ENCODE measurements around the gene WNT7B. TPM values are rescaled to one million over a fixed set of nuclear protein-coding genes. Genes with fewer than 3 reads are reported as not detected.

WNT7B gene
- total RNA-seq, 1 experiment from 2014 or later = 0.33 TPM

GRCh38 chr22:45934659-45935341 is 42.2 kb downstream of the WNT7B start (continued):
- TF ChIP-seq GRHL2 (CRISPR knock-in tag; IDR thresholded peaks at IDR 0.05; ENCODE audit: insufficient replicate concordance, severe bottlenecking) (no peak), MYBL2 (CRISPR knock-in tag; IDR thresholded peaks at IDR 0.05) (no peak)

GRCh38 chr22:45934168-45934564 is 42.8 kb downstream of the WNT7B start:
- no peak for ATAC-seq
- no peak overlapping the region; the same call in 1 of the 2 replicates for H3K27ac Mint-ChIP-seq
- no peaks in the 10 kb centered on the region for H3K36me3 Mint-ChIP-seq
- CTCF ChIA-PET = no interaction called here
- POLR2A ChIA-PET = no interaction called here
- H3K4me1 Mint-ChIP-seq = no peaks in the 10 kb centered on the region
- no peaks in the 10 kb centered on the region for H3K27me3 Mint-ChIP-seq (ENCODE audit: low read depth)
- no peak for TF ChIP-seq RORB (CRISPR knock-in tag; IDR thresholded peaks at IDR 0.05)
- no peak for TF ChIP-seq ZNF416 (CRISPR knock-in tag; IDR thresholded peaks at IDR 0.05)
- TF ChIP-seq ZBTB43 (CRISPR knock-in tag; IDR thresholded peaks at IDR 0.05) = no peak
- no peak for TF ChIP-seq ZNF263 (CRISPR knock-in tag; IDR thresholded peaks at IDR 0.05; ENCODE audit: low read depth)
- no peak for TF ChIP-seq SMAD4 (CRISPR knock-in tag; IDR thresholded peaks at IDR 0.05)
- no peak for TF ChIP-seq EMX1 (CRISPR knock-in tag; IDR thresholded peaks at IDR 0.05)
- TF ChIP-seq TEAD4 (CRISPR knock-in tag; IDR thresholded peaks at IDR 0.05) = no peak
- no peak for TF ChIP-seq SP1 (CRISPR knock-in tag; conservative IDR thresholded peaks at IDR 0.05)
- TF ChIP-seq NFE2L1 (CRISPR knock-in tag; IDR thresholded peaks at IDR 0.05) = no peak
- no peak for TF ChIP-seq MXD4 (CRISPR knock-in tag; IDR thresholded peaks at IDR 0.05; ENCODE audit: borderline replicate concordance)
- no peak for TF ChIP-seq MAX (CRISPR knock-in tag; IDR thresholded peaks at IDR 0.05)
- no peak for TF ChIP-seq FOXJ3 (CRISPR knock-in tag; IDR thresholded peaks at IDR 0.05; ENCODE audit: borderline replicate concordance)
- TF ChIP-seq SOX15 (CRISPR knock-in tag; IDR thresholded peaks at IDR 0.05) = no peak
- TF ChIP-seq MYBL2 (CRISPR knock-in tag; IDR thresholded peaks at IDR 0.05) = no peak
- TF ChIP-seq ATF2 (CRISPR knock-in tag; IDR thresholded peaks at IDR 0.05; ENCODE audit: borderline replicate concordance, low read depth) = no peak
- no peak for TF ChIP-seq NFATC4 (CRISPR knock-in tag; IDR thresholded peaks at IDR 0.05)
- no peak for TF ChIP-seq JAZF1 (CRISPR knock-in tag; IDR thresholded peaks at IDR 0.05)
- no peak for TF ChIP-seq FOXP4 (CRISPR knock-in tag; IDR thresholded peaks at IDR 0.05)
- TF ChIP-seq ZNF512 (CRISPR knock-in tag; IDR thresholded peaks at IDR 0.05; ENCODE audit: borderline replicate concordance) = no peak
- no peak for TF ChIP-seq RELA (CRISPR knock-in tag; IDR thresholded peaks at IDR 0.05; ENCODE audit: borderline replicate concordance)
- H3K9me3 Mint-ChIP-seq = peaks cover 5% of the 10 kb centered on the region
- no peak for DNase-seq (ENCODE audit: low spot score)
- no peak overlapping the region for H3K4me3 Mint-ChIP-seq
